Kidney (tissue), 14 donors: ENCODE results near the gene HBB. TPM values are rescaled to one million over a fixed set of nuclear protein-coding genes. Genes with fewer than 3 reads are reported as not detected.
A peak's percentile ranks its signal among the peaks of the same experiment; 100 is the strongest.

Experiments
- DNase-seq, 5 donors: peaks; one replicate each; pipeline ENCODE4 v3.0.0-alpha.2; 2013 to 2020
- FAIRE-seq: peaks from 2 replicates; lab custom pipeline; 2012; peaks lifted over from hg19 to GRCh38; lab: Jason Lieb, UNC
- H3K27ac ChIP-seq, 2 donors: one replicate each; pipeline ENCODE4 v1.7.0; 2013; ENCODE audit warnings: low read depth in 2 of 2, low read length in 2 of 2, inconsistent platforms in 1 of 2
- H3K27me3 ChIP-seq: one replicate; pipeline ENCODE4 v1.7.1; 2013; ENCODE audit warnings: low read length, inconsistent platforms; ENCODE audit not compliant: control insufficient read depth, insufficient read depth
- H3K36me3 ChIP-seq, 3 donors: one replicate each; pipeline versions ENCODE4 v1.7.0 to v1.7.1; 2013; ENCODE audit warnings: low read length in 3 of 3, control low read depth in 1 of 3, inconsistent platforms in 1 of 3; ENCODE audit not compliant: insufficient read depth in 3 of 3, control insufficient read depth in 2 of 3
- H3K4me1 ChIP-seq, 3 donors: one replicate each; pipeline versions ENCODE4 v1.7.0 to v1.7.1; 2013; ENCODE audit warnings: low read length in 3 of 3, inconsistent platforms in 1 of 3, low read depth in 1 of 3; ENCODE audit not compliant: control insufficient read depth in 2 of 3, insufficient read depth in 2 of 3
- H3K4me3 ChIP-seq, 3 donors: one replicate each; pipeline versions ENCODE4 v1.7.0 to v1.8.1; 2013; ENCODE audit warnings: low read length in 3 of 3, control low read depth in 1 of 3, inconsistent platforms in 1 of 3
- H3K9ac ChIP-seq, 3 donors: one replicate each; pipeline versions ENCODE4 v1.7.0 to v1.7.1; 2013; ENCODE audit warnings: low read length in 3 of 3, control low read depth in 1 of 3, inconsistent platforms in 1 of 3
- H3K9me3 ChIP-seq, 3 donors: one replicate each; pipeline versions ENCODE4 v1.7.0 to v1.7.1; 2013; ENCODE audit warnings: low read length in 3 of 3, control low read depth in 1 of 3, inconsistent platforms in 1 of 3; ENCODE audit not compliant: control insufficient read depth in 2 of 3, insufficient read depth in 1 of 3
- intact Hi-C: fragments of 100-400 bp; cut with DNase I; formaldehyde crosslinking; loops from one replicate; pipeline ENCODE4 v1.11.1; 2022
- polyA plus RNA-seq: library from polyadenylated mRNA; stranded (reverse); fragments of 350-450 nt; fragmentation: Illumina TruSeq; extraction: RNeasy Lipid Tissue Mini Kit (QIAGEN cat#74804); gene quantifications from one replicate; pipeline ENCODE4 v1.2.3, GENCODE V29; 2014; ENCODE audit warnings: low read depth, low replicate concordance; ENCODE audit not compliant: insufficient read depth
- total RNA-seq: library from RNA; stranded (reverse); fragmentation: NEBNext Ultra II Directional; extraction: Animal tissue kit (Norgen Biotek cat#: 25700); gene quantifications from one replicate; pipeline ENCODE4 v1.2.1, GENCODE V29; 2021
- TF ChIP-seq, protein P1 (sequence below): IDR thresholded peaks from 3 replicates; pipeline ENCODE4 v1.5.1; 2012; ENCODE audit warnings: mild to moderate bottlenecking, moderate library complexity, borderline replicate concordance; ENCODE audit not compliant: insufficient read depth; ENCODE audit errors: extremely low read depth
- donor health status: control.
- donor health status: control.
- donor health status: control.
- donor health status: control.
- donor health status: control.
- donor health status: DM: yes; HTN: yes; CAD: no.
- donor health status: Normal renal cell carcinoma (clear cell type).

The HBB gene
- total and polyA plus RNA-seq, 2 donors from 2014 or later: 10.9 to 59.9 TPM

DNA sequence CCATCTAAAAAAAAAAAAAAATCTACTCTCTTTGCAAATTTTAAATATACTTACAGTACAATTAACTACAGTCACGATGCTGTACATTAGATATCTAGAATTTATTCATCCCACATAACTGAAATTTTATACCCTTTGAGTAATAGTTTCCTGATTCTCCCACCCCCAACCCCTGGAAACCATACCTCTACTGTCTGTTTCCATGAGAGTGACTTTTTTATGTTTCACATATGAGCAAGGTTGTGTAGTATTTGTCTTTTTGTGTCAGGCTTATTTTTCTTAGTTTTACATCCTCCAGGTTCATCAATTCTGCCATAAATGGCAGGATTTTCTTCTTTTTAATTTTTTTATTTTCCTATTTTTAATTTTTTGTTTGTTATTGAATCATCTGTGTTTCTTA, 3.2 kb downstream of the HBB start:
- FAIRE-seq: no peak

DNA sequence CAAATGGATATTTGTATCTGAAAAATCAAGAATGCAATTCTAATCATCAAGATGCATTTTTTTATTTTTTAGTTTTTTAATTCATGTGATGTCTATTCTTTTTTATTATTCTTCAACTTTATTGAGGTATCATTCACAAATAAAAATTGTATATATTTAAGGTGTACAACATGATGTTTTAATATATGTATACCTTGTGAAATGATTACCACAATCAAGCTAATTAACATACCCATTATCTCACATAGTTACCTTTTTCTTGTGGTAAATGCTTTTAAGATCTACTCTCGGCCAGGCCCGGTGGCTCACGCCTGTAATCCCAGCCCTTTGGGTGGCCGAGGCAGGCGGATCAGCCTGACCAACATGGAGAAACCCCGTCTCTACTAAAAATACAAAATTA, 3.7 kb downstream of the HBB start:
- Histone ChIP-seq H3K9ac (no peak overlapping the region), H3K27ac (no peak overlapping the region), H3K4me3 (no peak overlapping the region), H3K36me3 (no peaks in the 10 kb centered on the region), H3K9me3 (no peaks in the 10 kb centered on the region), H3K27me3 (no peaks in the 10 kb centered on the region), H3K4me1 (no peaks in the 10 kb centered on the region)
- DNase-seq: no peak
- intact Hi-C loops: no loop called here
- FAIRE-seq: peak; percentile 90
- TF ChIP-seq, protein P1, sequence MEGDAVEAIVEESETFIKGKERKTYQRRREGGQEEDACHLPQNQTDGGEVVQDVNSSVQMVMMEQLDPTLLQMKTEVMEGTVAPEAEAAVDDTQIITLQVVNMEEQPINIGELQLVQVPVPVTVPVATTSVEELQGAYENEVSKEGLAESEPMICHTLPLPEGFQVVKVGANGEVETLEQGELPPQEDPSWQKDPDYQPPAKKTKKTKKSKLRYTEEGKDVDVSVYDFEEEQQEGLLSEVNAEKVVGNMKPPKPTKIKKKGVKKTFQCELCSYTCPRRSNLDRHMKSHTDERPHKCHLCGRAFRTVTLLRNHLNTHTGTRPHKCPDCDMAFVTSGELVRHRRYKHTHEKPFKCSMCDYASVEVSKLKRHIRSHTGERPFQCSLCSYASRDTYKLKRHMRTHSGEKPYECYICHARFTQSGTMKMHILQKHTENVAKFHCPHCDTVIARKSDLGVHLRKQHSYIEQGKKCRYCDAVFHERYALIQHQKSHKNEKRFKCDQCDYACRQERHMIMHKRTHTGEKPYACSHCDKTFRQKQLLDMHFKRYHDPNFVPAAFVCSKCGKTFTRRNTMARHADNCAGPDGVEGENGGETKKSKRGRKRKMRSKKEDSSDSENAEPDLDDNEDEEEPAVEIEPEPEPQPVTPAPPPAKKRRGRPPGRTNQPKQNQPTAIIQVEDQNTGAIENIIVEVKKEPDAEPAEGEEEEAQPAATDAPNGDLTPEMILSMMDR: no peak

More for the DNA sequence above, 3.2 kb downstream of the HBB start:
- H3K9me3 ChIP-seq: no peaks in the 10 kb centered on the region
- no peaks in the 10 kb centered on the region for H3K27me3 ChIP-seq
- H3K4me3 ChIP-seq: no peak overlapping the region
- no peaks in the 10 kb centered on the region for H3K4me1 ChIP-seq
- DNase-seq: no peak
- no peaks in the 10 kb centered on the region for H3K36me3 ChIP-seq
- H3K9ac ChIP-seq: no peak overlapping the region
- intact Hi-C loops: no loop called here
- TF ChIP-seq, protein P1: no peak
- H3K27ac ChIP-seq: no peak overlapping the region

- intact Hi-C loops: no loop called here
- H3K4me3 ChIP-seq: no peak overlapping the region
Measured at GRCh38 chr11:5210376-5210885, 16.4 kb downstream of the HBB start.

More at GRCh38 chr11:5210376-5210885, 16.4 kb downstream of the HBB start:
- Histone ChIP-seq H3K9ac (no peak overlapping the region), H3K27me3 (no peaks in the 10 kb centered on the region), H3K9me3 (no peaks in the 10 kb centered on the region), H3K27ac (no peak overlapping the region), H3K4me1 (no peaks in the 10 kb centered on the region), H3K36me3 (no peaks in the 10 kb centered on the region)
- FAIRE-seq: no peak
- no peak for DNase-seq
- TF ChIP-seq, protein P1: no peak
